Smooth muscle cell (in vitro differentiated cells): ENCODE measurements around the gene BLID. TPM values are rescaled to one million over a fixed set of nuclear protein-coding genes. Genes with fewer than 3 reads are reported as not detected.

Experiments used
- DNase-seq: peaks from one replicate; lab custom pipeline; 2025; ENCODE audit not compliant: unreplicated experiment; lab: John Stamatoyannopoulos, UW
- H2AFZ ChIP-seq: fragments of 200-600 bp; sonication (generic); 2 replicates; pipeline ENCODE4 v1.6.0; 2016; ENCODE audit warnings: antibody characterized with exemption, low read depth, mild to moderate bottlenecking
- H3F3A ChIP-seq: fragments of 200-600 bp; sonication (generic); 2 replicates; pipeline ENCODE4 v1.6.0; 2017; ENCODE audit warnings: antibody characterized with exemption, low read depth
- H3K27ac ChIP-seq: fragments of 200-600 bp; sonication (generic); 2 replicates; pipeline ENCODE4 v1.5.1; 2016; ENCODE audit warnings: low read depth, mild to moderate bottlenecking
- H3K27me3 ChIP-seq: fragments of 200-600 bp; sonication (generic); 2 replicates; pipeline ENCODE4 v1.6.1; 2016; ENCODE audit warnings: low read depth, mild to moderate bottlenecking
- H3K36me3 ChIP-seq: fragments of 200-600 bp; sonication (generic); 2 replicates; pipeline ENCODE4 v1.5.1; 2016; ENCODE audit warnings: low read depth
- H3K4me1 ChIP-seq: fragments of 200-600 bp; sonication (generic); 2 replicates; pipeline ENCODE4 v1.5.1; 2016; ENCODE audit warnings: low read depth
- H3K4me2 ChIP-seq: fragments of 200-600 bp; sonication (generic); 2 replicates; pipeline ENCODE4 v1.6.0; 2016; ENCODE audit warnings: mild to moderate bottlenecking
- H3K4me3 ChIP-seq: fragments of 200-600 bp; sonication (generic); 2 replicates; pipeline ENCODE4 v1.5.1; 2016; ENCODE audit warnings: mild to moderate bottlenecking
- H3K79me2 ChIP-seq: fragments of 200-600 bp; sonication (generic); 2 replicates; pipeline ENCODE4 v1.6.0; 2016; ENCODE audit warnings: low read depth, mild to moderate bottlenecking
- H3K9ac ChIP-seq: fragments of 200-600 bp; sonication (generic); 2 replicates; pipeline ENCODE4 v1.6.0; 2016; ENCODE audit warnings: low read depth
- H3K9me3 ChIP-seq: fragments of 200-600 bp; sonication (generic); replicated peaks from 2 replicates; pipeline ENCODE4 v1.5.1; 2016; ENCODE audit warnings: low read depth
- H4K20me1 ChIP-seq: fragments of 200-600 bp; sonication (generic); 2 replicates; pipeline ENCODE4 v1.6.0; 2016; ENCODE audit warnings: low read depth
- WGBS: methylation state at CpG from one replicate; pipeline ENCODE4 v1.1.7; 2016; ENCODE audit warnings: low lambda C conversion rate; 5-methylcytosine and 5-hydroxymethylcytosine counted together
- polyA plus RNA-seq: library from polyadenylated mRNA; unstranded; fragments of >200 nt; fragmentation: Nextera tagmentation; extraction: Ambion mirVana; gene quantifications from 2 replicates; pipeline ENCODE4 v1.2.1, GENCODE V29; 2016
- total RNA-seq: library from RNA; depleted of rRNA; stranded (reverse); fragments of >200 nt; gene quantifications from 2 replicates; pipeline ENCODE4 v1.2.3, GENCODE V29; 2014
- TF ChIP-seq, protein P1 (sequence below): fragments of 200-600 bp; sonication (generic); IDR thresholded peaks from 2 replicates; pipeline ENCODE4 v1.5.1; 2017; ENCODE audit warnings: borderline replicate concordance, mild to moderate bottlenecking, antibody characterized with exemption; ENCODE audit not compliant: insufficient read depth, poor library complexity, severe bottlenecking

BLID gene
- total and polyA plus RNA-seq, 2 experiments from 2014 or later, result 0.18 to 4.7 TPM

DNA sequence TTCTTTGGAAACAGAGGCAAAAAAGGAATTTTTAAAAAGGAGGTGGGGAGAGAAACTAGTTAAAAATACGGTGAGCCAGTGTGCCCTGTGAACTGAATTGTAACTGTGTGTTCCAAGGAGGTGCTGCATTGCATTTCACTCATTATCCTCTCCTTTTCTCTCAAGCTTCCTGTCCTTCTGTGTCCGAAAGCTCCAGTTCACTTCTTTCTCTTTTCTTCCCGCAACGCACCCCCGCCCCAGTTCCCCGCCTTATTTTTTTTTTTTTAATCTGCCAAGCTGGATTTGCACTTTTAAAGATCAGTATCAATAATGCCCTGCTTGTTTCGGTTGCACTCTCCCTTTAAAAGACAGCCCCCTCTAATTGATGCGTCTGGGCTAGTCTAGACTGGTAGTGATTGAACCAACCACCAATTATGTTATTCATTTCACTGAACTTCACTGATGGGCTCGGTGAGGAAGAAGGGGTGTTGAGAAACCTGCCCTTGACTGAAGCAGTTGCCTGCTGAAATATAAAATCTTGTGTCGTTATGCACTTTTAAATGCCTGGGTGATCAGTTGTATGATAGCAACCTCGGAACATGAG, 18.5 kb downstream of the BLID start:
- Histone ChIP-seq H3K27me3 (no peaks in the 10 kb centered on the region), H2AFZ (no peak overlapping the region), H3K4me2 (peak overlapping the region; percentile 87), H3K36me3 (no peaks in the 10 kb centered on the region), H3K27ac (peak overlapping the region; percentile 94), H4K20me1 (peaks cover 31% of the 10 kb centered on the region), H3K4me1 (peaks cover 26% of the 10 kb centered on the region), H3K9ac (peak overlapping the region; percentile 91), H3K79me2 (peaks cover 90% of the 10 kb centered on the region), H3K4me3 (peak overlapping the region; percentile 78), H3F3A (peaks cover 23% of the 10 kb centered on the region), H3K9me3 (no peaks in the 10 kb centered on the region)
- WGBS, result 6% methylated on average over 11 of the region's 11 CpGs
- TF ChIP-seq, protein P1, sequence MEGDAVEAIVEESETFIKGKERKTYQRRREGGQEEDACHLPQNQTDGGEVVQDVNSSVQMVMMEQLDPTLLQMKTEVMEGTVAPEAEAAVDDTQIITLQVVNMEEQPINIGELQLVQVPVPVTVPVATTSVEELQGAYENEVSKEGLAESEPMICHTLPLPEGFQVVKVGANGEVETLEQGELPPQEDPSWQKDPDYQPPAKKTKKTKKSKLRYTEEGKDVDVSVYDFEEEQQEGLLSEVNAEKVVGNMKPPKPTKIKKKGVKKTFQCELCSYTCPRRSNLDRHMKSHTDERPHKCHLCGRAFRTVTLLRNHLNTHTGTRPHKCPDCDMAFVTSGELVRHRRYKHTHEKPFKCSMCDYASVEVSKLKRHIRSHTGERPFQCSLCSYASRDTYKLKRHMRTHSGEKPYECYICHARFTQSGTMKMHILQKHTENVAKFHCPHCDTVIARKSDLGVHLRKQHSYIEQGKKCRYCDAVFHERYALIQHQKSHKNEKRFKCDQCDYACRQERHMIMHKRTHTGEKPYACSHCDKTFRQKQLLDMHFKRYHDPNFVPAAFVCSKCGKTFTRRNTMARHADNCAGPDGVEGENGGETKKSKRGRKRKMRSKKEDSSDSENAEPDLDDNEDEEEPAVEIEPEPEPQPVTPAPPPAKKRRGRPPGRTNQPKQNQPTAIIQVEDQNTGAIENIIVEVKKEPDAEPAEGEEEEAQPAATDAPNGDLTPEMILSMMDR, result no peak
- no peak for DNase-seq

DNA sequence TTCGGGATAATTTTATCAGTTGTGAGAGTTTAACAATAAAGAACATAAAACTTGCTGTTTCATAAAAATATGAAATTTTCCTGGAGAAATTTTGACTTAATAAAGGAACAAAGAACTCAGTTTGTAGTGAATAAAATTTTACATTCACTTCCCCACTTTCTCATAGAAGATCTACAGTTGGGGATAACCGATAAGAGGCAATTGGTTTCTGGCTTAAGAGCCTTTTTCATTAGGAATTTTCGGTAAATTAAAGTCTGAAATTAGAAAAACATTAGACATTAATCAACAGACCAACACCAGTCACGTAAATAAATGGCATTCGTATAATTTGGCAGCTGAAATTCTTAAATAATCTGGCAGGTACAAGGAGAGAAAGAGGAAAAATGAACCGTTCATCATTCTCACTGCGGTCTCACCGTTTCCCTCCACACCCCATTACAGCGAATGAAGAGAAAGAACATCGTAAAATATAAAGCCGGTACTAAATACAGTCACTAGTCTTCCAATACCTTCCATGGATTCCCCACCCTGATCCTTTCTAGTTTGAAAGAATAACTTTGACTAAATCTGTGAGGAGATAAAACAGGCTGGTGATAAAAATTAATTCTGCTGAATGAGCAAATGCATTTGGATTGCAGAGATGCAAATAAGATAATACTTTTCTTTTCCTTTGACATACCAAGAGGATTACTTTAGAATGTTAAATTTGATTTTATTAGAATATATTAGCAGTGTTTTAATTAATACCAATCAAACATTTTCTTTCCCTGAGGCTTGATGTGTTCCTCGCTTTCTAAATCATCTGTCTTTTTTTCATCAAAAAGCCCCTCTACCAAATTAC, 19.5 kb downstream of the BLID start:
- Histone ChIP-seq H3K9me3 (no peaks in the 10 kb centered on the region), H3K79me2 (peaks cover 100% of the 10 kb centered on the region), H2AFZ (no peak overlapping the region), H4K20me1 (peaks cover 41% of the 10 kb centered on the region), H3K27me3 (no peaks in the 10 kb centered on the region), H3K4me2 (peak overlapping the region; percentile 87), H3F3A (peaks cover 23% of the 10 kb centered on the region), H3K9ac (peak overlapping the region; percentile 91), H3K27ac (peak overlapping the region; percentile 94), H3K4me1 (peaks cover 26% of the 10 kb centered on the region), H3K4me3 (peak overlapping the region; percentile 78), H3K36me3 (peaks cover under 1% of the 10 kb centered on the region)
- TF ChIP-seq, protein P1, result no peak
- no peak for DNase-seq
- WGBS, result 57% methylated on average over 12 of the region's 12 CpGs

DNA sequence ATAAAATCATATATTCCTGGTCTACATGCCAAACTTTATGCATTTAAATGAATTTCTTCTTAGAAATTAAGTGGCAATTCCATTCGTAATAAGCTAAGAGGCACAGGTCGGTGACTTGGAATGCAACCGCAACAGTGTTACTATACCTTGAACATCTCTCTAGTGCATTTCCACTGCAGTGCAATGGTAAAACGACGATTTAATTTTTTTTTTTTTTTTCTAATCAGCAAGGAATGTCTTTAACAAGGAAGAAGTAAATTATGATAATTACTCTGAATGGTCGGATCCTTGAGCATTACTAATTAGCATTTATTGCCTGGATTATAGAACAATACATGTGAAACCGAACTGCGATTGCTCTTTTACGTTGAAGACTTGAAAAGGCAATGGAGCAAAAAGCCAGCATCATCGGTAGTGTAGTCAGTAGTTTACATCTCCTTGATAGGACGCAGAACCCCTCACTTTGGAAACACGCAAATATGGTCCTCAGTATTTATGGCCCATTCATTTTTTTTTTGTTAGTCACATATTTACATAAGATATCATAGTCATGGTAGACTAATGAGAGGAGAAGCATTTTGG, 20.2 kb downstream of the BLID start:
- Histone ChIP-seq H3K4me1 (peaks cover 32% of the 10 kb centered on the region), H3K9me3 (no peaks in the 10 kb centered on the region), H3K4me3 (peak overlapping the region; percentile 78), H3K4me2 (peak overlapping the region; percentile 87), H3K36me3 (peaks cover 8% of the 10 kb centered on the region), H3K27ac (peak overlapping the region; percentile 94), H4K20me1 (peaks cover 48% of the 10 kb centered on the region), H3K79me2 (peaks cover 100% of the 10 kb centered on the region), H3K27me3 (no peaks in the 10 kb centered on the region), H2AFZ (no peak overlapping the region), H3K9ac (peak overlapping the region; percentile 91), H3F3A (peaks cover 23% of the 10 kb centered on the region)
- 48% methylated on average over 12 of the region's 12 CpGs for WGBS
- TF ChIP-seq, protein P1, result no peak
- DNase-seq, result no peak
